Measurements from ENCODE around the gene COQ3. TPM values are rescaled to one million over a fixed set of nuclear protein-coding genes. Genes with fewer than 3 reads are reported as not detected.

The COQ3 gene
- total RNA-seq, 1 experiment from 2014 or later: 10.9 TPM

DNA sequence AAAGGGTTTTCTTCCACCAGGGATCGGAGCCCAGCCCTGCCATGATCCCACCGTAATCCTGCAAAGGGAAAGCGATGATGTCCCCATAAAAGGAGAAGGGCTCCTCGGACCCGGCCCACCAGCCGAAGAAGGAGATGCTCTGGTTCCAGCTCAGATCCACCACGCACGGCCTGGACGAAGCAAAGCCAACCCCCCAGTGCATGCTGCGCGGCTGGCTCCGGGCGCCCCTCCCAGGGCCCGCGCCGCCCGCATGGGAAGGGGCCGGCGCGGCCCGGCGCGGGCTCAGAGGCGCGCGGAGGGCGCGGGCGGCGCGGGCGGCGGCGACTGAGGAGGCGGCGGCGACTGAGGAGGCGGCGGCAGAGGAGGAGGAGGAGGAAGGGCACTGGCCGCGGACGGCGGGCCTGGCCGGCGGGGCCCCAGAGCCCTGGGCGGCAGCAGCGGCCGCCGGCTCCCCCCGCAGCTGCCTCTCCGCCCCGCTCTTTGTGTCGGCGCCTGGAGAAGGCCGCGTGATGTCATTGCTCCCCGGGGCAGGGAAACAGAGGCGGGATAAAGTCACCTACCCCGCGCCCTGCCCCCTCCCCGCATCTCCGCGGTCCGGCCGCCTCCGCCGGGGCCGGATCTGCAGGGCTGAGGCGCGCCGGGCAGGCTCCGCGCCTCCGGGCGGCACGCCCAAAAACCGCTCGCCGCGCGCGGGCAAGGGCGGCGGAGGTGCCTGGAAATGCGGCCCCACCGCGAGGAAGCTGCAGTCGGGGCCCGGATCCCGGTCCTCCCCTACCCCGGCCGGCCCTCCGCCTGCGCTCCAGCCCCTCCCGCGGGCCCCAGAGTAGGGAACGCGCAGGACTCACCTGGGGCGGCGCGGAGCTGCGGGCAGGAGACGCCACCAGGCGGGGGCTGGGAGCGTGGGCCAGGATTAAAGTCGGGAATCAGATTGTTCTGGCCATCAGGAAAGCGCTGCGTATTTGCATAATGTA, 44.5 kb downstream of the COQ3 start, which contains the start of gene FAXC:
FAXC (minus strand) TSS at position 504 of the 971 bp plus-strand sequence; CDS start at position 202, 302 bp downstream.
- peak within 1 kb of the TSS; percentile 88 for H3K14ac ChIP-seq (ENCODE audit: insufficient read depth, low read length)
- no peaks in the 10 kb centered on the region for H4K20me1 ChIP-seq (ENCODE audit: control insufficient read depth, insufficient read depth, insufficient read length)
- H3K23me2 ChIP-seq (ENCODE audit: insufficient read length, low read depth, low read length, poor library complexity, severe bottlenecking): peaks cover 8% of the 10 kb centered on the region
- H3K18ac ChIP-seq (ENCODE audit: insufficient read length, low read depth, low read length): peak within 1 kb of the TSS; percentile 90
- no peak within 1 kb of the TSS for H3K23ac ChIP-seq (ENCODE audit: insufficient read length, low read depth, low read length)
- no peak within 1 kb of the TSS for H3K27ac ChIP-seq (ENCODE audit: insufficient read length, low read depth, low read length)
- no peaks in the 10 kb centered on the region for H3K79me2 ChIP-seq (ENCODE audit: insufficient read depth, low read length)
- H3K27ac Mint-ChIP-seq: peak within 1 kb of the TSS in 2 of 3 experiments; percentile 80 to 82; a peak in 2 of 7 replicates
- H3K36me3 Mint-ChIP-seq (ENCODE audit: insufficient read depth in 1 of 3, low read depth in 3 of 3): no peaks in the 10 kb centered on the region
- peak within 1 kb of the TSS; percentile 81 to 91 for H3K4me3 Mint-ChIP-seq
- H3T11ph ChIP-seq (ENCODE audit: low read length): no peak within 1 kb of the TSS
- DNase-seq: peak; percentile 71
- H4K5ac ChIP-seq (ENCODE audit: insufficient read length, low read depth, low read length): no peak within 1 kb of the TSS
- H3K27me3 ChIP-seq (ENCODE audit: insufficient read depth, low read length): no peaks in the 10 kb centered on the region
- H3K9me3 ChIP-seq (ENCODE audit: control insufficient read depth, low read depth, low read length): no peaks in the 10 kb centered on the region
- H4K91ac ChIP-seq (ENCODE audit: insufficient read length, low read depth, low read length): no peak within 1 kb of the TSS
- H3K9ac ChIP-seq (ENCODE audit: extremely low read depth, insufficient read length, low read length): peak within 1 kb of the TSS; percentile 86
- H3K9me3 Mint-ChIP-seq: no peaks in the 10 kb centered on the region
- no peak within 1 kb of the TSS for H2AK5ac ChIP-seq (ENCODE audit: insufficient read length, low read length)
- no peak within 1 kb of the TSS for H2BK5ac ChIP-seq (ENCODE audit: insufficient read length, low read length)
- no peak within 1 kb of the TSS for H2AFZ ChIP-seq (ENCODE audit: low read length)
- H2BK20ac ChIP-seq (ENCODE audit: low read depth, low read length, poor library complexity, severe bottlenecking): no peak within 1 kb of the TSS
- no peaks in the 10 kb centered on the region for H3K79me1 ChIP-seq (ENCODE audit: insufficient read depth, low read depth, low read length, poor library complexity, severe bottlenecking)
- no peak within 1 kb of the TSS for H2BK12ac ChIP-seq (ENCODE audit: insufficient read length, low read depth, low read length)
- no peaks in the 10 kb centered on the region for H3K4me1 ChIP-seq (ENCODE audit: insufficient read depth, low read length)
- H3K4ac ChIP-seq (ENCODE audit: low read depth, low read length): no peak within 1 kb of the TSS; the same call in 1 of the 2 replicates
- no CpG with 5 or more reads among the region's 108 CpGs for WGBS (ENCODE audit: extremely low coverage, insufficient read length, low lambda C conversion rate)
- H3K4me1 Mint-ChIP-seq: peaks cover 30 to 33% of the 10 kb centered on the region in 2 experiments
- H3K4me2 ChIP-seq (ENCODE audit: insufficient read depth, insufficient read length, low read length): peak within 1 kb of the TSS; percentile 75
- no peak within 1 kb of the TSS for H3K56ac ChIP-seq (ENCODE audit: insufficient read length, low read depth, low read length)
- TF ChIP-seq, protein P1, sequence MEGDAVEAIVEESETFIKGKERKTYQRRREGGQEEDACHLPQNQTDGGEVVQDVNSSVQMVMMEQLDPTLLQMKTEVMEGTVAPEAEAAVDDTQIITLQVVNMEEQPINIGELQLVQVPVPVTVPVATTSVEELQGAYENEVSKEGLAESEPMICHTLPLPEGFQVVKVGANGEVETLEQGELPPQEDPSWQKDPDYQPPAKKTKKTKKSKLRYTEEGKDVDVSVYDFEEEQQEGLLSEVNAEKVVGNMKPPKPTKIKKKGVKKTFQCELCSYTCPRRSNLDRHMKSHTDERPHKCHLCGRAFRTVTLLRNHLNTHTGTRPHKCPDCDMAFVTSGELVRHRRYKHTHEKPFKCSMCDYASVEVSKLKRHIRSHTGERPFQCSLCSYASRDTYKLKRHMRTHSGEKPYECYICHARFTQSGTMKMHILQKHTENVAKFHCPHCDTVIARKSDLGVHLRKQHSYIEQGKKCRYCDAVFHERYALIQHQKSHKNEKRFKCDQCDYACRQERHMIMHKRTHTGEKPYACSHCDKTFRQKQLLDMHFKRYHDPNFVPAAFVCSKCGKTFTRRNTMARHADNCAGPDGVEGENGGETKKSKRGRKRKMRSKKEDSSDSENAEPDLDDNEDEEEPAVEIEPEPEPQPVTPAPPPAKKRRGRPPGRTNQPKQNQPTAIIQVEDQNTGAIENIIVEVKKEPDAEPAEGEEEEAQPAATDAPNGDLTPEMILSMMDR (conservative IDR thresholded peaks at IDR 0.05): peak; percentile 54
- no peak within 1 kb of the TSS for H2BK120ac ChIP-seq (ENCODE audit: low read depth, low read length, poor library complexity, severe bottlenecking)
- peaks cover 13% of the 10 kb centered on the region for H3K27me3 Mint-ChIP-seq (ENCODE audit: low read depth)
- no peak within 1 kb of the TSS for H2BK15ac ChIP-seq (ENCODE audit: low read depth, low read length)
- H4K8ac ChIP-seq (replicated peaks; ENCODE audit: insufficient read length, low read depth, low read length): no peak within 1 kb of the TSS

All from H9 (cell line).